GM20000 (cell line): ENCODE measurements around the gene UBE2E1.

Experiments
- DNase-seq: peaks from one replicate; pipeline ENCODE4 v3.0.0; 2012; ENCODE audit warnings: low spot score
- TF ChIP-seq, protein P1 (sequence below): IDR thresholded peaks from 2 replicates; pipeline ENCODE4 v1.5.1; 2012; ENCODE audit warnings: mild to moderate bottlenecking, control low read depth; ENCODE audit errors: extremely low read depth, missing control alignments

Gene UBE2E1

DNA sequence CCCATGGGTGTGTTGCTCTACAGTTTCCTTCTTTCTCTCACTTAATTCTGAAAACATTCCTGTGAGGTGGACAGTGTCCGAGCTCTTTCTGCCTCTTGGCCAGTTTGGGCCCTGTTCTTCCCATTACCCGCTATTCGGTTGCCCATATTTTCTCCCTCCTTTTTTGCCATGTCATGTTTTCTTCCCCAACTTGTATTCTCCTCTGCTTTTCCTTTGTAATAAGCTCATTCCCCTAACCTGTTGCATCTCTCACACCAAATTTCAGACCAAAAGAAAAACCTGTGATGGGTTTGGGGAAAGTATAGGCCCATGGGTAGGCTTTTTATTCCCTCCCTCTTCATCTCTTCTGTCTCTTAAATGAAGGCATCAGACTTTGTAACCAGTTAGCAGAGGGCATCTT lies 80.6 kb downstream of the UBE2E1 start:
- no peak for DNase-seq
- TF ChIP-seq, protein P1, sequence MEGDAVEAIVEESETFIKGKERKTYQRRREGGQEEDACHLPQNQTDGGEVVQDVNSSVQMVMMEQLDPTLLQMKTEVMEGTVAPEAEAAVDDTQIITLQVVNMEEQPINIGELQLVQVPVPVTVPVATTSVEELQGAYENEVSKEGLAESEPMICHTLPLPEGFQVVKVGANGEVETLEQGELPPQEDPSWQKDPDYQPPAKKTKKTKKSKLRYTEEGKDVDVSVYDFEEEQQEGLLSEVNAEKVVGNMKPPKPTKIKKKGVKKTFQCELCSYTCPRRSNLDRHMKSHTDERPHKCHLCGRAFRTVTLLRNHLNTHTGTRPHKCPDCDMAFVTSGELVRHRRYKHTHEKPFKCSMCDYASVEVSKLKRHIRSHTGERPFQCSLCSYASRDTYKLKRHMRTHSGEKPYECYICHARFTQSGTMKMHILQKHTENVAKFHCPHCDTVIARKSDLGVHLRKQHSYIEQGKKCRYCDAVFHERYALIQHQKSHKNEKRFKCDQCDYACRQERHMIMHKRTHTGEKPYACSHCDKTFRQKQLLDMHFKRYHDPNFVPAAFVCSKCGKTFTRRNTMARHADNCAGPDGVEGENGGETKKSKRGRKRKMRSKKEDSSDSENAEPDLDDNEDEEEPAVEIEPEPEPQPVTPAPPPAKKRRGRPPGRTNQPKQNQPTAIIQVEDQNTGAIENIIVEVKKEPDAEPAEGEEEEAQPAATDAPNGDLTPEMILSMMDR: no peak

GRCh38 chr3:23888617-23889228 lies 83.0 kb downstream of the UBE2E1 start:
- no peak for DNase-seq
- TF ChIP-seq, protein P1: peak; percentile 39

DNA sequence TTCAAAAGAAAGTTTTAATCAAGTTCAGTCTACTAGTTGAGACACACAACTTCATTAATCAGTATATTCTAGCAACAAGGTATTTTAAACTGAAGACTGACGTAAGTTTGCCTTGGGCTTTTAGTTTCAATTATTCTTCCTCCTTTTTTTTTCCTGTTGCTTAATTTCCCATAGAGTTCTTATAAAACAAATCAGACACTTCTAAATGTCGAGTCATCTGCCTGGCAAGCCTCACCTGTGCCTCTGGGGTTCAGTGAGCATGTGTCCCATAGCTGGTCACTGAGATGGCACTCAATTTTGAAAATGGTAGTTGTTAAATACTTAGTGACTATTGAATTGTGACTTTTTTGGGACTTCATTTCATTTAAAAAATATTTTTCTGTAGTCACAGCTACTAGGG lies 83.6 kb downstream of the UBE2E1 start:
- TF ChIP-seq, protein P1: no peak
- no peak for DNase-seq

GRCh38 chr3:23889950-23890349 lies 84.2 kb downstream of the UBE2E1 start:
- TF ChIP-seq, protein P1: no peak
- DNase-seq: no peak

DNA sequence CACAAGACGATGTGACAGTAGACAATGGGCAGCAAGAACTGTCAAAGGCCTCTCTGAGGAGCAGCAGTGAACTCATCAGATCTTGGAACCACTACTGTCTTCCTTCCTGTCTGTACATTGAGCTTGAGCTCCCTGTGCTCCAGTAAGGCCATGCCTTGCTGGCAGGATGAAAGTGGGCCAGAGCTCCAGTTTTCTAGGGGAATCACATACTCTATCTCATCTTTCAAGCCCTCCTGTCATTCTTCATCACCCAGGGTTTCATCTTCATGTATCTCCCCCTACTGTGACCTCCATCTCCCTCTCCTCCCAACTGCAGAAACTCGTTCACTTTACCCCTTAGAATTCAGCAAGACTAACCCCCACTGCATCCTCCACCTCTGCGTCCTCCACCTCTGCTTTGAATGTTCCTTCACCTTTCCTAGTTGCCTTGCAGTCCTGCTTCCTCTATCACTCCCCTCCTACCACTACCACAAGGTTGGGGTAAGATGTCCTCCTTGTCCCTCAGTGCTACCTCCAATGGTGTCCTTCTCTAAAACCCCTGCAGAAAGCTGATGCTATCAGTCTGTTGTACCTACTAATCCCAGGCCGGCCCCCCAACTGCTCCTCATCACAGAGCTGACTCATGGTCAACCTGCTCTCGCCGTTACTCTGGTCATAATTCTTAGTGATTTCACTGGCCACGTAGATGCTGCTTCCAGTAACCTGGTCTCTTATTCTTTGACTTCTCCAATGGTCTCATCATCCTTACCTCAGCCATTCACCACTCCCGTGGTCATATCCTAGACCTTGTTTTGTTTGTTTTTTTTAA lies 88.7 kb downstream of the UBE2E1 start:
- TF ChIP-seq, protein P1: no peak
- DNase-seq: no peak

DNA sequence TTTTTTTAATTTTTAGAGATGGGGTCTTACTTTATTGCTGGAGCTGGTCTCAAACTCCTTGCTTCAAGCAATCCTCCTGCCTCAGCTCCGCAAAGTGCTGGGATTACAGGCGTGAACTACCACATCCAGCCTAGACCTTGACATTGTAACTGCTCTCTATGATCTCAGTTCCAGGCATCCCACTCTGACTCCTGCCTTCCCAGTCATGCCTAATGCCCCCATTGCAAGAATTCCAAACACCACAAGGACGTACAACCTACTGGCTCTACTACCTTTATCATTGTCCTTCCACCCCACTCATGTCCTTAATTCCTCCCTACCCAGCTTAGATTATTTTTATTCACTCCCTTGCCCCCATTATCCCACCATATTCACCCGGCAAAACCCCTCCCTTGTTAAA lies 89.4 kb downstream of the UBE2E1 start:
- no peak for DNase-seq
- TF ChIP-seq, protein P1: no peak

- TF ChIP-seq, protein P1: no peak
- DNase-seq: no peak
Observed at GRCh38 chr3:23900744-23901143, 95.0 kb downstream of the UBE2E1 start.
